GM18520 (cell line): Measurements from ENCODE around the gene LIMS2.

ENCODE experiments used
- ATAC-seq: cut with Tn5 transposase; IDR thresholded peaks from one replicate; pipeline ENCODE4 v1.9.1; 2021; ENCODE audit not compliant: unreplicated experiment

LIMS2 gene

DNA sequence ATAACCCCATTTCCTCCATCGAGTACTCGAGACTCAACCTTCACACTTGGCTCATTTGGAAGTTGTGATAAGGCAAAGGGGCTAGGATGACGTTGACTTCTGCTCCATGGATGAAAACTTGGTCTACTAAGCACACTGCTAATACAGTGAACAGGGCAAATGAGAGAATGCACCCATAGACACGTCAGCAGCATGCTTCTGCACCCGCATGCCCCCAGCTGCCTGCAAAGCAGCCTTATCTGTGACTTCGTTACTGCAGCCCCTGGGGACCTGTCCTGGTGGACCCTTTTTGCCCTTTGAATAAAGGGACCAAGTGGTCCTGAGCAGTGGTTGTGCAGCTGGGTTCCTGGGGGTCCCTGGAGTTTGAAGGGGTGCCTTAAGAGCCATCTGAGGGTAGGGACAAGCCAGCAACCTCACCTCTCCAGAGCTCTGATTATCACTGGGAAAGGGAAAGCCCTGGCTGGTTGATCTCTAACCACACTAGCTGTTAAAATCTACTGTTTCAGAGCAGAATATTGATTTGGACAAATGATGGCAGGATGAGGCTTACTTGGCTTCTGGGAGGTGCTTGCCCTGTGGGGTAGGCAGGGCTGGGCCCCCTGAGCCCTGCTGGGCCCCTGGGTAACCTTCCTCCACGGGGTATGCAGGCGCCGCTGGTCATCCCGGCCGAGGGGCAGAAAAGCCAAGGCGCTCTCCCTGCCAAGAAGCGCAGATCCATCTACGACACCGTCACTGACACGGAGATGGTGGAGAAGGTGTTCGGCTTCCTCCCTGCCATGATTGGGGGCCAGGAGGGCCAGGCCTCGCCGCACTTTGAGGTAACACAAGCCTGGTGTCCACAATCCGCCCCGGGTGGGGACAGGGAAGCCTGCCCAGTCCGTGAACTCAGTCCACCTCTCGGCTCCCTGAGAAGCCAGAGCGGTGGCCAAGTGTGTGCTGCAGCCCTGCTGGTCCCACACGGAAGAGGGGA lies 67.0 kb downstream of the LIMS2 start:
- ATAC-seq = no peak

DNA sequence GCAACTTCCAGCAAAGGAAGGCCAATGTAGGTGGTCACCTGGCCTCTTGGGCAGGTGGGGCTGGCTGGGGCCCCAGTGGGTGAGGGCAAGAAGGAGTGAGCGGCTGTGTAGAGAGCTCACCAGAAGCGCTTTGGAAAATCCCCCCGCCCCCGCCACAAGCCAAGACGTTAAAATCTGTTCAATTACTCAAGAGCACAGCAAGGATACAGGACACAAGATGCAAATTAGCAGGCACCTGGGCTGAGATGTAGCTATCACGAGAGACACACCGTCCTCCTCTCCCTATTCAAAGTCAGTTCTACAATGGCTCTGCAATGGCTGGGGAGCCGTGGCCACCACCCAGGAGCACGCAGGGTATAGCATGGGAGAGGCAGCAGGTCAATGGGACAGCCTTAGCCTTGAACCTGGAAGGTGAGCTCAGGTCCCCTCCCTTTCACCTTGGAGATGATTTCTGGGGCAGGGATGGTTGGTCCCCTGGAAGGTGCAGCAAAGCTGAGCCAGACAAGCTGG lies 67.9 kb downstream of the LIMS2 start:
- ATAC-seq = no peak

DNA sequence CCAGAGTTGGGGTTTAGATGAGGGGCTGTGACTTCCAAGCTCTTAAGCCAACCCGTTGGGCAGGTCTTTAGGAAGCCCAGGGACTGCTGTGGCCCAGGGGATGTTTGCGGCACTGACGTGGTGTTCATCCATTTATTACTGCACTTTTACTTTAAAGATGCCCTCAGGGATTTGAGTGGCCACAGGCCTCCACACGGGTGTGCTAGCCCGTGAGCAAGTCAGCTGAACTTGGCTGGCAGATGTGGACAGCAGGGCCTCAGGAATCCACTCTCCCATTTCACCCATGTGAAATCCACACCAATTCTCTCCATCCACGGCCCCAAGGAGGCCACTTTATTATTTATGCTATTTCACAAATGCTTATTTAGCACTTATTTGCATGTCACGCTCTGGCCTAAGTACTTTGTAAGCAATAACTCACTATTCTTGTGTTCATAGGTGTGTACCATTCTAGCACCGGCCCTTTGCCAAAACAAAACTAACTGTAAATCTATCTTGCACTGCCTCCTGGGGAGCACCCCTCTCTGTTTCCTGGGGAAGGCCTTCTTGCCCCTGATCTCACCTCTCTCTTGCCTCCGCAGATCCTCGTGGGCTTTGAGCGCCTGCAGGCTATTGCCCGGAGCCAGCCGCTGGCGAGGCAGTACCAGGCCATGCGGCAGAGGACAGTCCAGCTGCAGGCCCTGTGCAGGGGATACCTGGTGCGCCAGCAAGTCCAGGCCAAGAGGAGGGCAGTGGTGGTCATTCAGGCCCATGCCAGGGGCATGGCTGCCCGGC lies 68.5 kb downstream of the LIMS2 start:
- no peak for ATAC-seq

DNA sequence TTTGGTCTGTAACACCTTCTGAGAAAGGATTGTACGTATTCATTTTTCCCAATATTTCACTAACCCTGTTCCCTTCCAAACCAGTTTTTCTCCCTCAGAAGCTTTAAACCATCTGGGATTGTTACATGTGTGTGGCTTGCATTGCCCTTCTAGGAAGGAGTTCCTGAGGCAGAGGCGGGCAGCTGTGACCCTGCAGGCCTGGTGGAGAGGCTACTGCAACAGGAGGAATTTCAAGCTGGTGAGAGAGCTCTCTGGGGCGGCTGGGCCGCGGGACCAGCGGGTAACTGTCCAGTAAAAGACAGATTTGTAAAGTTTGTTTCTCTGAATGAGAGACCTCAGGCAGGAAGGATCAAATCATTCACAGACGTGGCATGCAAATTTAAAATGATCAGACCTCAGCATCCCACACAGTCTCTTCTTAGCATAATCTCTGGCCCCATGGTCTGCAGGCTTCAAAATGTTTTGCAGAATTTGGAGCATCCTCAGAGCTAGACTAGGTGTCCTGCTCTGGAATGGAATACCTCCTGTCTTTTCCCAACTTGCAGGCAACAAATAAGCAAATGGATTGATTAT lies 69.6 kb downstream of the LIMS2 start:
- ATAC-seq = no peak

DNA sequence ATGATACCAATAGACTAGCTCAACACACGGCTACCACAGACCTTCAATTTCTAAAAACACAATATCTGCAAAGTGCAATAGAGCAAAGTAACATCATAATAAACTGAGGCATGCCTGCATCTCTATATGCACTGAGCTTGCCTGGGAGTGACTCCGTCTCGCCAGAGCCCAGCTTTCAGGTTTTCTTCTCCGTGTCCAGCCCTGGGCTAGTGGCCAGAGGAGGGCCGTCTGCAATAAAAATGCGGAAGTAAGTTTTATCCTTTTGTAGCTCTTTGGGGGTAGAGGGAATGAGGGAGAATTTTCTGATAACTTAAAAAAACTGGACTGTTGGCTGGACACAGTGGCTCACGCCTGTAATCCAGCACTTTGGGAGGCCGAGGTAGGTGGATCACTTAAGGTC lies 70.3 kb downstream of the LIMS2 start:
- ATAC-seq = no peak

DNA sequence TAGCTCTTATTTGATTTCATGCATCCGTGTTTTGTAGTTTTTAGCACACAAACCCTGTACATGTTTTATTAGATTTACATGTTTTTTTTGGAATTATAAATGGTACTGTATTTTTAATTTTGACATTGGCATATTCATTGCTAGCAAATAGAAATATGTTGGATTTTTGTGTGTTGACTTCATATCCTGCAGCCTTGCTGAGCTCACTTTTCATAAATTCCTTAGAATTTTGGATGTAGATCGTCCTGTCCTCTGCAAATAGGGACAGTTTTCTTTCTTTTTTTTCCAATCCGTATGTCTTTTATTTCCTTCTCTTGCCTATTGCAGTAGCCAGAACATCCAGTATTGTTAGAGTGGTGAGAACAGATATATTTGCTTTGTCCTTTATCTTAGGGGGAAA lies 76.1 kb downstream of the LIMS2 start:
- no peak for ATAC-seq

DNA sequence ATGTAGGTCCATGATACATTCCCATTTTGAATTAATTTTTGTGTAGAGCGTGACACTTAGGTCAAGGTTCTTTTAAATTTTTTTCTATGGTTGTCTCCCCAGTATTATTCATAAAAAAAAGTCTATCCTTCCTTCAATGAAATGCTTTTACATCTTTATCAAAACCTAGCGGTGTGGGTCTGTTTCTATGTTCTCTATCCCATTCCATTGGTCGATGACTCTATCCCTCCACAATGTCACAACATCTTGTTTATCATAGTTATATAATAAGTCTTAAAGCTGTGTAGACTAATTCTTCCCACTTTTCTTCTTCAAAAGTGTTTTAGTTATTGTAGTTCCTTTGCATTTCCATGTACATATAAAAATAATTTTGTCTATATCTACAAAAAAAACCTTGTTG lies 76.6 kb downstream of the LIMS2 start:
- no peak for ATAC-seq

DNA sequence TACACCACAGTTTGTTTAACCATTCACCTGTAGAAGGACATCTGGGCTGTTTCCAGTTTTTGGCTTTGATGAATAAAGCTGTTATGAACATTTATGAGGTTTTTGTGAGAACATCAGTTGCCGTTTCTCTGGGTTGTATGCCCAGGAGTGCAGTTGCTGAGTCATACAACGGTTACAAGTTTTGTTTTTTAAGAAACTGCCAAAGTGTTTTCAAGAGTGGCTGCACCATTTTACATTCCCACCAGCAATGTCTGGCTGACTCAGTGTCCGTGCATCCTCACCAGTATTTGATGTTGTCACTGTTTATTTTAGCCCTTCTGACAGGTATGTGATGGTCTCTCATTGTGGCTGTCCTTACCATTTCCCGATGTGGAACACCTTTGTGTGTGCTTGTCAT lies 77.3 kb downstream of the LIMS2 start:
- no peak for ATAC-seq

DNA sequence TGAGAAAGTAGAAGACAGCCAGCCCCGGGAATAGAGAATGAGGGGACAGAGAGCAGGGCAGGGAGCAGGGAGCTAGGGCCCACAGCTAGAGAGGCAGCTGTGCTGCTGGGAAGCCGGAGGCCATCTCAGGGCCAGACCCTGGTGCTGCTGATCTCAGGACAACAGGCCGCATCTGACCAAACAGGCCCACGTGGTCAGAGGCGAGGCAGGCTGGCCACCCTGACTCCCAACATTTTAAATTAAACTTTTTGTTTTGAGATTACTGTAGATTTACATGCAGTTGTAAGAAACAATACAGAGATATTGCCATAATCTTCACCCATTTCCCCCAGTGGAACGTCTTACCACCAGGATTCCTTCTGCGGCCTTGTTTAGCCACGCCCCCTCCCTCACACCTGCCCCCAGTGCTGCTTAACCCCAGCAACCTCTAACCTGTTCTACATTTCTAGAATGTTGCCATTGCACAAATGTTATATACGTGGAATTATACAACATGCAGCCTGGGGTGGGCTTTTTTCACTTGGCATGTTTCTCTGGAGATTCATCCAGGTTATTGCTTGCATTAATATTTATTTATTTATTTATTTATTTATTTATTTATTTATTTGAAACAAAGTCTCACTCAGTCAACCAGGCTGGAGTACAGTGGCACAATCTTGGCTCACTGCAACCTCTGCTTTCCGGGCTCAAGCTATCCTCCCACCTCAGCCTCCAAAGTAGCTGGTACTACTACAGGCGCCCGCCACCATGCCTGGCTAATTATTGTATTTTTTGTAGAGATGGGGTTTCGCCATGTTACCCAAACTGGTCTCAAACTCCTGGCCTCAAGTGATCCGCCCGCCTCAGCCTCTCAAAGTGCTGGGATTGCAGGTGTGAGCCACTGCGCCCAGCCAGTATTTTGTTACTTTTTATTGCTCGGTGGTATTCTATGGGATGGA lies 78.0 kb downstream of the LIMS2 start:
- no peak for ATAC-seq

DNA sequence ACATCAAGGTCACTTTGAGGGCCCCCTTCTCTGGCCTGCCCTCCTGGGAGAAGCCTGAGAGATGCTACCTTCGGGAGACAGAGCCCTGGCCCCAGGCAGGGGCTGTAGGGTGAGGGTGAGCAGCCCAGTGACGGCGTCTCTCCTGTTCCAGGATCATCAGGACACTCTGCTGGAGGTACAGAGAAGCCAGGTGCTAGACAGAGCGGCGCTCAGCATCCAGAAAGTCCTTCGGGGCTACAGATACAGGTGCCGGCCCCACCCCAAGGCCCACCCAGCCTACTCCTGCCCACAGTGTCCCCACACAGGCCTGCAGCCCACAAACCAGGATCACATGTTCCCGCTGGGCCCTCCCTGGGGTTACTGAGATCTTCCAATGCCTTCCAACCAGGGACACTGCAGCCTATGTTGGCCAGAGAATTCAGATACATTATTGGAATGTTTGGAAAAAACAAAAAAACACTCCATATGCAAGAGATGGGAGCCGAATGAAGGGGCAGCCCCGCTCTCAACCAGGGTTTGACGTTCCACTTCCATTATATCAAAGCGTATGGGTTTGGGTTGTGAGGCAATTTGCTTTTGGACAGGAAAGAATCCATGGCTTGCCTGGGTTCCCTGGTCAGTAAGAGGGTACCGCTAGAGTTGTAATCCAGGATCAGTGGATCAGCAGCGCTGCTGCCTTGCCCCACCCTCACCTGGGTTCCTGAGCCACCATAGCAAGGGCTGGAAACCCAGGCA lies 78.9 kb downstream of the LIMS2 start:
- ATAC-seq = no peak

DNA sequence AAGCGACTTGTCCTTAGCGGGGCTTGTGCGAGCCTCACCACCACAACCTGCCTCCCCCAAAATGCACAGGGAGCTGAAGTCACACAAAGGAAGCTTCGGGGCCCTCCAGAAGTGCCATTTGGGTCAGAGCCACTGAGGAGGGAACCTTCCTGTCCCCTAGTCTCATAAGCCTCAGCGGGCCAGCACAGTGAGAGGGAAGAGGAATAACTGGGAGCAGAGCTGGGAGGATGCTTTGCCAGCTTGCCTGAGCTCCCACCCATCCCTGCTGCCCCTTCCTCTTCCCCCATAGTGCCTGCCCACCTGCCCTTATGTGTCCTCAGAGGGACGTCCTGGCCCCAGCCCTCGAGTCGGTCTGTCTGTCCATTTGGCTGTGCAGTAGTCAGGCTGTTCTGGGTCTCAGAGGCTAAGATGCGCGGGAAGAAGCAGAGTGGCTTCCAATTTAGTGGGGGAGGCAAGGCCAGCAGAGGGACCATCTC lies 81.2 kb downstream of the LIMS2 start:
- no peak for ATAC-seq

DNA sequence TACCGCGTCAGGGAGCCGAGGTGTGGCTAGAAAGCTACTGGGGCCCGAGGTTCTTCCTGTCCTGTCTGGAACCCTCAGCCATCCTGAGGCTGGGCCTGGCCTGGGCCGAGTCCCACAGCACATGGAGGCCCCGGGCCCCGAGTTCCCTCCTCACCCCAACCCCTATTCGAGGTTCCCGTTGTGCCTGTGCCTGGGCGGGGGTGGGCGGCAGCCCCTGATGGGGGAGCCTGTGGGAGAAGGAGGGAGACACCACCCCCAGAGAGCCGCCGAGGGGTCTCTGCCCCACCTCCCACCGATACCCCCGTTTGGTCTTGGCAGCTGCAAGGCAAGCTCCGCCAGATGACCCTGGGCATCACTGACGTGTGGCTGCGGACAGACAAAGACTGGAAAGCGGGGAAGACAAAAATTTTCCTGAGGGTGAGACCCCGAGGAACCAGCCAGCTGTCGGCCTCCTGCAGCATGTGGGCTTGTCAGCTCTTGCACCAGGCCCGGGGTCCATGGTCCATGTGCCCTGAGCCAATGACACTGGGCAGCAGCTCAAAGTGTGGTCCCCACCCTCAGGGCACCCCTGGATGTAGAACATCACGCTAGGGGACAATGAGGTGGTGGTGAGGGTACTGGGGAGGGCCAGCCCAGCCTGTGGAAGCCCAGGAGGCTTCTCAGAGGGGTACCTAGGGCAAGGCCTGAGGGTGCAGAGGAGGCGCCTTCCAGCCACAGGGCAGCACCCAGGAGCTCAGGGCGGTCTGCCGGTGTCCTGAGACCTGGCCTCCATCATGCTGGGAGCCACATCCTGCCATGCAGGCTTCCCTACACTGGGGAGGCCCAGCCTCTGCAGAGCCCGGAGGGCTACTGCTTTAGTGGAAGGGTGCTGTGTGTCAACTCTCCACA lies 81.9 kb downstream of the LIMS2 start:
- no peak for ATAC-seq

DNA sequence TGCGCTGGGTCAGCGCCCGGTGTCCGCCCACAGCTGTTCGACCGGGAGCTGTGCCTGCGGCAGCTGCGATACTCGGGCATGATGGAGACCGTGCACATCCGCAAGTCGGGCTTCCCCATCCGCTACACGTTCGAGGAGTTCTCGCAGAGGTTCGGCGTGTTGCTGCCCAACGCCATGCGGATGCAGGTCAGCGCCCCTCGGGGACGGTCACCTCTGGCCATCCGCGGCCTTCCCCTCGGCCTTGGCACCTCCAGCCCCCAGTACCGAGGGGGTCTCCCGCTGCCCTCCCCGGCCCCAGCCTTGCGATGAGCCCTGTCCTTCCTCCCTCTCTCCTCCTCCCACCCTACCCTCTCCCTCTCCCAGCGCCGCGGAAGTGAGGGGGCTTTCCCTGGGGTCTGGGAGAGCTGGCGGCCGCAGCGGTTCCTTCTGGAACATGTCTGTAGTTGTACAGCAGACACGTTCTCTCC lies 82.5 kb downstream of the LIMS2 start:
- ATAC-seq = no peak

DNA sequence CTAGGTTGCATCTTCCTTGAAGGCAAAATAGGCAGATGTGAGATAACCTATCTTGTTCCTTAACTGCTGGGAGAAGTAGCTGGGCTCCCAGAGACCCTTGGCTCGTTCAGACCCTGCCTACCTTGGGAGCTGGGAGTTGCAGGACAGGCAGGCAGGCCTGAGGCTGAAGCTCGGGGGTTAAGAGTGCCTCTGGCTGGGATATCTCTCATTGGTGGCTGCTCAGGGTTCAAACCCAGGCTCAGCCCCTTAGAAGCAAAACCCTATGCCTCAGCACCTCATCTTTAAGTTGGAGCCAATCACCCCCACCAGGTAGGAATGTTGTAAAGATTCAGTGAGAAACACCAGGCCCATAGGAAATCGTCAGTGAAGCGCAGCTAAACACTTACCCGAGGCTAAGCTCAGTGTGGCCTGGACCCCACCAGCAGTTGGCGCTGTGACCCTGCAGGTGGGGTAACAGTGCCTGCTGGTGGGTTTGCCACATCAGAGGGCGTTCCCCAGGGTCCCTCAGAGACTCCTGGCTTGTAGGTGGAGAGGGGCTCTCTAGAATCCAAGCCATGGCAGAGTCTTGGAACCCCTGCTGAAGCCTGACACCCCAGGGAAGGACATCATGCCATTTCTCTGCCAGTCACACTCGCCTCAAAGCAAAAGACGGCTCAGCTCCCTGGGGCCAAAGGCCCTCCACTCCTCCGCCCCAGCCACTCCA lies 84.0 kb downstream of the LIMS2 start:
- peak; percentile 50 for ATAC-seq

DNA sequence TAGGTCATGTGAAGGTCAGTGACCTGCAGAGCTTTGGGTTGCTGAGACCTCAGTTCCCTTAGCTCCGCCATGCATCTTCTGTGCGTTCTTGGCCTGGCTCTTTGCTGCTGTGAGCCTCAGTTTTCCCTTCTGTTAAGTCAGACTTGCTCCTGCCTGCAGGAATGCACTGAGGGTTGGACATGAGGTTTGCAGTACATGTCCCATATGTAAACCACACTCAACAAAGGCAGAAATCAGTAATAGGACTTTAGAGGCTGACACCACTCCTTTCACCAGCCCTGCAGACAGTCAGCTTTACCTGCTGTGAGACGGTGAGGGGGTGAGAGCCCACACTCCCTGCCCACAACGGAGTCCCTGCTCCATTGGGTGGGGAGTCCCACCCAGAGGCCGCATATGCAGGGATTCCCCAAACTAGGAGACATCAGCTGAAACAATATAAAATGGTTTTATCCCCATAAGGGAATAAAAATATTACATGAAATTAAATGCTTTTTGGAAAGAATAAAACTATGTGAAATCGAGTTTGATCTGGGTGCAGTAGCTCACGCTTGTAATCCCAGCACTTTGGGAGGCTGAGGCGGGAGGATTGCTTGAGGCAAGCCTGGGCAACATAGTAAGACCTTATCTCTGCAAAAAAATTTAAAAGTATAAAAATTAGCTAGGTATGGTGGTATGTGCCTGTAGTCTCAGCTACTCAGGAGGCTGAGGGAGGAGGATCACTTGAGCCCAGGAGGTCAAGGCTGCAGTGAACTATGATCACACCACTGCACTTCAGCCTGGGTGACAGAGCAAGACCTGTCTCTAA lies 84.7 kb downstream of the LIMS2 start:
- ATAC-seq = no peak

DNA sequence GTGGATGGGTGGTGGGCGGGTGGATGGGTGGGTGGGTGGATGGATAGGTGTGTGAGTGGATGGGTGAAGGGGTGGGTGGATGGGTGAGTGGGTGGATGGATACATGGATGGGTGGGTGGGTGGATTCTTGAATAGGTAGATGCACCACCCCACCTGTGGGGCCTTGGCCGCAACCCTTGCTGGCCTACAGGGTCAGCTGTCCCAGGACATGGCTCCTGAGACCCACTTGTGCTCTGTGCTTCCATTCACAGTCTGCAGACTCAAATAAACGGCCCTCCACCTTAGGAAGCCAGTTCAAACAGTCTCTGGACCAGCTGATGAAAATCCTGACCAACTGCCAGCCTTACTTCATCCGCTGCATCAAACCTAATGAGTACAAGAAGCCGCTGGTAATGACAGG lies 85.5 kb downstream of the LIMS2 start:
- no peak for ATAC-seq

DNA sequence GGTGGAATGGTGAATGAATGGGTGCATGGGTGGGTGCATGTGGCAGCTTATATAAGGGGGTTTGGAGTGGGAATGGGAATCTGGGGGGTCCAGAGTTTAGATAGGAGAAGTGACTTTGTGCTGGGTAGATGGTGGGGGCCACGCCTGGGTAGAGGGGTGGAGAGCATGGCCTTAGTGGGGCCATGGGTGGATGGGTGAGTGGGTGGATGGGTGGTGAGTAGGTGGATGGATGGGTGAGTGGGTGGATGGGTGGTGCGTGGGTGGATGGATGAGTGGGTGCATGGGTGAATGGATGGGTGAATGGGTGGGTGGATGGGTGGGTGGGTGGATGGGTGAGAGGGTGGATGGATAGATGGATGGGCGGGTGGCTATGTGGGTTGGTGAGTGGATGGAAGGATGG lies 86.0 kb downstream of the LIMS2 start:
- ATAC-seq = no peak
